Cortex of kidney (tissue), 1 donor: ENCODE data around the gene EFCAB11.

Source experiments
- DNase-seq: peaks from one replicate; lab custom pipeline; 2025; lab: John Stamatoyannopoulos, UW

The EFCAB11 gene

GRCh38 chr14:89767861-89768268 is 186.7 kb downstream of the EFCAB11 start:
- no peak for DNase-seq

GRCh38 chr14:89767131-89767530 is 187.4 kb downstream of the EFCAB11 start:
- no peak for DNase-seq

GRCh38 chr14:89765346-89765745 is 189.2 kb downstream of the EFCAB11 start:
- DNase-seq, result no peak

GRCh38 chr14:89760086-89760485 is 194.4 kb downstream of the EFCAB11 start:
- DNase-seq, result no peak

GRCh38 chr14:89757313-89757939 is 197.1 kb downstream of the EFCAB11 start:
- DNase-seq, result no peak

GRCh38 chr14:89755816-89756215 is 198.7 kb downstream of the EFCAB11 start:
- no peak for DNase-seq

- DNase-seq, result no peak
Observed at GRCh38 chr14:89753828-89754412, 200.6 kb downstream of the EFCAB11 start.

- no peak for DNase-seq
Observed at GRCh38 chr14:89750908-89751392, 203.6 kb downstream of the EFCAB11 start.

- no peak for DNase-seq
Observed at GRCh38 chr14:89750281-89750755, 204.2 kb downstream of the EFCAB11 start.

- no peak for DNase-seq
Observed at GRCh38 chr14:89748004-89748403, 206.5 kb downstream of the EFCAB11 start.

GRCh38 chr14:89747126-89747525 is 207.4 kb downstream of the EFCAB11 start:
- DNase-seq, result no peak

GRCh38 chr14:89746654-89747053 is 207.9 kb downstream of the EFCAB11 start:
- no peak for DNase-seq

GRCh38 chr14:89746135-89746534 is 208.4 kb downstream of the EFCAB11 start:
- DNase-seq, result no peak
